GM23248 (cell line): ENCODE measurements around the gene TNRC6C. TPM values are rescaled to one million over a fixed set of nuclear protein-coding genes. Genes with fewer than 3 reads are reported as not detected.

Experiments used
- DNase-seq: peaks from one replicate; pipeline ENCODE4 v3.0.0-alpha.2; 2015
- H2AFZ ChIP-seq: fragments of 200-600 bp; sonication (generic); 2 replicates; pipeline ENCODE4 v1.6.1; 2016; ENCODE audit warnings: antibody characterized with exemption
- H3F3A ChIP-seq: fragments of 200-600 bp; sonication (generic); 2 replicates; pipeline ENCODE4 v1.6.1; 2016; ENCODE audit warnings: mild to moderate bottlenecking, antibody characterized with exemption, mixed run types; ENCODE audit not compliant: insufficient read depth
- H3K27ac ChIP-seq: fragments of 200-600 bp; sonication (generic); 2 replicates; pipeline ENCODE4 v1.5.1; 2016; ENCODE audit warnings: mild to moderate bottlenecking
- H3K27me3 ChIP-seq: fragments of 200-600 bp; sonication (generic); replicated peaks from 2 replicates; pipeline ENCODE4 v1.6.1; 2016; ENCODE audit warnings: mild to moderate bottlenecking; ENCODE audit not compliant: insufficient read depth
- H3K36me3 ChIP-seq: fragments of 200-600 bp; sonication (generic); 2 replicates; pipeline ENCODE4 v1.6.1; 2016; ENCODE audit warnings: low read depth, mild to moderate bottlenecking
- H3K4me1 ChIP-seq: fragments of 200-600 bp; sonication (generic); 2 replicates; pipeline ENCODE4 v1.6.1; 2016; ENCODE audit warnings: mild to moderate bottlenecking; ENCODE audit not compliant: insufficient read depth
- H3K4me2 ChIP-seq: fragments of 200-600 bp; sonication (generic); one replicate; pipeline ENCODE4 v1.6.1; 2016; ENCODE audit warnings: mild to moderate bottlenecking; ENCODE audit not compliant: unreplicated experiment
- H3K4me3 ChIP-seq: fragments of 200-600 bp; sonication (generic); 2 replicates; pipeline ENCODE4 v1.5.1; 2016; ENCODE audit warnings: mild to moderate bottlenecking
- H3K79me2 ChIP-seq: fragments of 200-600 bp; sonication (generic); 2 replicates; pipeline ENCODE4 v1.6.1; 2016; ENCODE audit warnings: mild to moderate bottlenecking; ENCODE audit not compliant: insufficient read depth
- H3K9ac ChIP-seq: fragments of 200-600 bp; sonication (generic); 2 replicates; pipeline ENCODE4 v1.6.1; 2016; ENCODE audit warnings: mild to moderate bottlenecking
- H3K9me2 ChIP-seq: fragments of 200-600 bp; sonication (generic); 2 replicates; pipeline ENCODE4 v1.6.1; 2016; ENCODE audit warnings: mixed run types, mild to moderate bottlenecking, moderate library complexity; ENCODE audit not compliant: insufficient read depth
- H3K9me3 ChIP-seq: fragments of 200-600 bp; sonication (generic); one replicate; pipeline ENCODE4 v1.6.1; 2017; ENCODE audit warnings: low read depth
- H4K20me1 ChIP-seq: fragments of 200-600 bp; sonication (generic); 2 replicates; pipeline ENCODE4 v1.6.0; 2016; ENCODE audit not compliant: insufficient read depth
- EZH2 ChIP-seq: fragments of 200-600 bp; sonication (generic); IDR thresholded peaks from 2 replicates; pipeline ENCODE4 v1.6.1; 2018; ENCODE audit warnings: antibody characterized with exemption, mild to moderate bottlenecking; ENCODE audit not compliant: insufficient read depth, poor library complexity, severe bottlenecking
- EZH2phosphoT487 ChIP-seq: fragments of 200-600 bp; sonication (generic); IDR thresholded peaks from 2 replicates; pipeline ENCODE4 v1.6.1; 2018; ENCODE audit warnings: antibody characterized with exemption, moderate library complexity, mild to moderate bottlenecking, low read depth; ENCODE audit not compliant: insufficient read depth
- WGBS, 2 experiments: methylation state at CpG; one replicate each; pipeline ENCODE4 v1.1.6; 2015 to 2017; ENCODE audit warnings: low lambda C conversion rate in 2 of 2, low coverage in 1 of 2; ENCODE audit errors: missing lambda C conversion rate in 2 of 2; 5-methylcytosine and 5-hydroxymethylcytosine counted together
- in situ Hi-C: fragments of 300-500 bp; cut with MboI; formaldehyde crosslinking; loops from 2 replicates; pipeline ENCODE4 v1.15.0; 2020
- polyA plus RNA-seq: library from polyadenylated mRNA; unstranded; fragments of >200 nt; fragmentation: Nextera tagmentation; extraction: Ambion mirVana; gene quantifications from 2 replicates; pipeline ENCODE4 v1.2.1, GENCODE V29; 2016
- total RNA-seq: library from RNA; depleted of rRNA; stranded (reverse); fragments of >200 nt; shearing (Covaris generic); gene quantifications from 2 replicates; pipeline ENCODE4 v1.2.3, GENCODE V29; 2014

The TNRC6C gene
- total and polyA plus RNA-seq, 2 experiments from 2014 or later: 2.3 TPM

DNA sequence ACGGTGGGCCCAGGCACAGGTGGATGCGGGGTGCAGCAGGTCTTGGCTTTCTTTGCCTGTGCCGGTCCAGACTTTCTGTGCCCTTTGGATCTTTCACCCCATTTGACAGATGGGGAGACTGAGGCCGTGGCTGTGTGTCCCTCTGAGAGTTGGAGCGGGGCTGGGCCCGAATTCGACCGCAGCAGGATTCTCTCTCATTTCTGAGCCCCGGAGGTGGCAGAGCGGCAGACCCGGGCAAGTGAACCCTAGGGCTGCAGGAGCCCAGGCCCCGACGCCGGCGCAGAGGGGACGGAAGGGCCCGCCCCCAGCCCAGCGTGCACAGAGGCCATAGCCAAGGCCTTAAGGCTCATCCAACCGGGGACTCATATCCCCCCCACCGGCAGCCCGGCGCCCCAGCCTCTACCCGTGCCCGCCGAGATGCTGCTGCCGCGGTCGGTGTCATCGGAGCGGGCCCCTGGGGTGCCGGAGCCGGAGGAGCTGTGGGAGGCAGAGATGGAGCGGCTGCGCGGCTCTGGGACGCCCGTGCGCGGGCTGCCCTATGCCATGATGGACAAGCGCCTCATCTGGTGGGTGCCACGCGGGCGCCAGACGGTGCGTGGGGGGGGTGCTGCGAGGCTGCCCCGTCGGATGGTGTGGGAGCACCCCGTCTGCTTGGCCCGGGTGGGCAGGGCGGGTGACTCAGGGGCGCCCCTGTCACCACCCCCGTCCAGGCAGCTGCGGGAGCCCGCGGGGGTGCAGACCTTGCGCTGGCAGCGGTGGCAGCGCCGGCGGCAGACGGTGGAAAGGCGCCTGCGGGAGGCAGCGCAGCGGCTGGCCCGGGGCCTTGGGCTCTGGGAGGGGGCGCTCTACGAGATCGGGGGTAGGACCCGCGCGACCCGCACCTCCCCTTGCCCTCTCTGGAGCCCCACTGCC is 172.9 kb downstream of the TNRC6C start:
- no peak overlapping the region for H3K9ac ChIP-seq
- H3K4me3 ChIP-seq: no peak overlapping the region
- H3K27ac ChIP-seq: no peak overlapping the region
- H3K36me3 ChIP-seq: no peaks in the 10 kb centered on the region
- H2AFZ ChIP-seq: no peak overlapping the region
- H3K79me2 ChIP-seq: no peaks in the 10 kb centered on the region
- peak; percentile 41 for DNase-seq
- H3K4me1 ChIP-seq: 0 out of 2 replicates have a peak, but pooled peaks cover 3% of the 10 kb centered on the region
- in situ Hi-C loops: no loop called here
- H3K9me3 ChIP-seq: no peaks in the 10 kb centered on the region
- TF ChIP-seq EZH2 (peak; percentile 14), EZH2phosphoT487 (no peak)
- peaks cover 43% of the 10 kb centered on the region for H3K27me3 ChIP-seq
- H3K9me2 ChIP-seq: no peaks in the 10 kb centered on the region
- H3F3A ChIP-seq: no peaks in the 10 kb centered on the region; the same call in 1 of the 2 replicates
- WGBS, 2 experiments: 19 to 21% methylated on average over 54 to 61 of the region's 74 CpGs
- no peaks in the 10 kb centered on the region for H4K20me1 ChIP-seq
- H3K4me2 ChIP-seq: no peak overlapping the region

GRCh38 chr17:78132084-78132676 is 173.7 kb downstream of the TNRC6C start:
- Histone ChIP-seq H3K4me1 (0 out of 2 replicates have a peak, but pooled peaks cover 3% of the 10 kb centered on the region), H3K27ac (no peak overlapping the region), H3K9me2 (no peaks in the 10 kb centered on the region), H3K4me3 (no peak overlapping the region), H3K36me3 (no peaks in the 10 kb centered on the region), H3K9me3 (no peaks in the 10 kb centered on the region), H3K79me2 (no peaks in the 10 kb centered on the region), H3K4me2 (no peak overlapping the region), H3F3A (no peaks in the 10 kb centered on the region; the same call in 1 of the 2 replicates), H4K20me1 (no peaks in the 10 kb centered on the region), H3K27me3 (peaks cover 42% of the 10 kb centered on the region), H2AFZ (no peak overlapping the region), H3K9ac (no peak overlapping the region)
- 27 to 52% methylated on average over 16 to 36 of the region's 38 CpGs for WGBS, 2 experiments
- TF ChIP-seq EZH2: peak; percentile 35
- TF ChIP-seq EZH2phosphoT487: no peak
- in situ Hi-C loops: no loop called here
- no peak for DNase-seq

DNA sequence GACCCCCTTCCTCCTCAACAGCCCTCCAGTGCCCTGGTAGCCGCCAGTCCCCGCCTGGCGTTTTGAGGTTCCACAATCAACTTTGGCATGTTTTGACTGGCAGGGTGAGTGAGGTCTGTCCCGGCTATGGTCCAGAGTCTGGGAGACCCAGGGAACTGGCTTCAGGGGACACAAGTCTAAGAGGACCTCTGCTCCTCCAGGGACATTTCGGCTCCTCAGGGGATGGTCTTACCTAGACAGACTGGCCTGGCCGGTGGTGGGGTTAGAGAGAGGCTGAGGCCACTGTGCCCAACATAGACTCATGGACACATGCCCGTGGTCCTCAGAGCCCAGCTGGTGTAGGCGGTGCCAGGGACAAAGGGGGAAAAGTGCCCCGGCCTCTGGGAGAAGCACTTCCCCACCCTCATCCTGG is 174.3 kb downstream of the TNRC6C start:
- Histone ChIP-seq H3K27me3 (peaks cover 36% of the 10 kb centered on the region), H3K79me2 (no peaks in the 10 kb centered on the region), H3K27ac (no peak overlapping the region), H3K9ac (no peak overlapping the region), H3K9me2 (no peaks in the 10 kb centered on the region), H3K4me1 (0 out of 2 replicates have a peak, but pooled peaks cover 3% of the 10 kb centered on the region), H3K36me3 (no peaks in the 10 kb centered on the region), H4K20me1 (no peaks in the 10 kb centered on the region), H3K4me2 (no peak overlapping the region), H2AFZ (no peak overlapping the region), H3K9me3 (no peaks in the 10 kb centered on the region), H3K4me3 (no peak overlapping the region), H3F3A (no peaks in the 10 kb centered on the region; the same call in 1 of the 2 replicates)
- TF ChIP-seq EZH2 (no peak), EZH2phosphoT487 (no peak)
- no peak for DNase-seq
- in situ Hi-C loops: no loop called here
- WGBS, 2 experiments: 70 to 73% methylated on average over 9 of the region's 9 CpGs

DNA sequence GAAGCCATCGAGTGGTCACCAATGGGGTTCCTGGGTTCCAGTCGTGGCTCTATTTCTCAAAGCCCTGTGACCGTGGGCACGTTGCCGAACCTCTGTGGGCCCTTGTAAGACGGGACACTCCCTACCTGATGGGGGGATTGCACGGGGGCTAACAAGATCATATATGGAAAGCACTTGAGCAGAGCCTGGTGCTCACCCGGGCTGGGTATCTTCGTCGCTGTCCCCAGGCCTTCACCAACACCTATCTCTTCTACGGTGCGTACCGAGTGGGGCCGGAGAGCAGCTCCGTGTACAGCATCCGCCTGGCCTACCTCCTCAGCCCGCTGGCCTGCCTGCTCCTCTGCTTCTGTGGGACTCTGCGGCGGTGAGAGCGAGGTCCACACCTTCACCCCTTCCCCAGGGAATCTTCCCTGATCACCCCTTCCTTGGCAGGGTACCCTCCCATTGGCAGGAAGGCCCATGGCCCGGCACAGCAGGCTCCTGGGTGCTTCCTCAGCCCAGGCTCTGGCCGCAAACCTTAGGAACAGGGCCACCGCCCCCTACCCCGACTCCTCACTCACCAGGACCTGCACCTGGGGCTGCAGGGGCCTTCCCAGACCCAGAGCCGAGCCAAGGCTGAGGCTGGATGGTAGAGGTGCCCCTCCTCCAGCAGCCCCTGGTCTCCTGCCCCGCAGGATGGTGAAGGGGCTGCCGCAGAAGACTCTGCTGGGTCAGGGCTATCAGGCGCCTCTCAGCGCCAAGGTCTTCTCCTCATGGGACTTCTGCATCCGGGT is 174.9 kb downstream of the TNRC6C start:
- Histone ChIP-seq H3K9me3 (no peaks in the 10 kb centered on the region), H3K4me1 (0 out of 2 replicates have a peak, but pooled peaks cover 3% of the 10 kb centered on the region), H3K27me3 (peaks cover 30% of the 10 kb centered on the region), H4K20me1 (no peaks in the 10 kb centered on the region), H3K4me2 (no peak overlapping the region), H2AFZ (no peak overlapping the region), H3K79me2 (no peaks in the 10 kb centered on the region), H3K36me3 (no peaks in the 10 kb centered on the region), H3K9me2 (no peaks in the 10 kb centered on the region), H3K4me3 (no peak overlapping the region), H3K27ac (no peak overlapping the region), H3K9ac (no peak overlapping the region), H3F3A (no peaks in the 10 kb centered on the region; the same call in 1 of the 2 replicates)
- no peak for DNase-seq
- TF ChIP-seq EZH2: no peak
- no peak for TF ChIP-seq EZH2phosphoT487
- in situ Hi-C loops: no loop called here
- WGBS, 2 experiments: 78% methylated on average over 23 to 30 of the region's 30 CpGs
